ENCODE measurements around the gene SMIM35.

Gene SMIM35

DNA sequence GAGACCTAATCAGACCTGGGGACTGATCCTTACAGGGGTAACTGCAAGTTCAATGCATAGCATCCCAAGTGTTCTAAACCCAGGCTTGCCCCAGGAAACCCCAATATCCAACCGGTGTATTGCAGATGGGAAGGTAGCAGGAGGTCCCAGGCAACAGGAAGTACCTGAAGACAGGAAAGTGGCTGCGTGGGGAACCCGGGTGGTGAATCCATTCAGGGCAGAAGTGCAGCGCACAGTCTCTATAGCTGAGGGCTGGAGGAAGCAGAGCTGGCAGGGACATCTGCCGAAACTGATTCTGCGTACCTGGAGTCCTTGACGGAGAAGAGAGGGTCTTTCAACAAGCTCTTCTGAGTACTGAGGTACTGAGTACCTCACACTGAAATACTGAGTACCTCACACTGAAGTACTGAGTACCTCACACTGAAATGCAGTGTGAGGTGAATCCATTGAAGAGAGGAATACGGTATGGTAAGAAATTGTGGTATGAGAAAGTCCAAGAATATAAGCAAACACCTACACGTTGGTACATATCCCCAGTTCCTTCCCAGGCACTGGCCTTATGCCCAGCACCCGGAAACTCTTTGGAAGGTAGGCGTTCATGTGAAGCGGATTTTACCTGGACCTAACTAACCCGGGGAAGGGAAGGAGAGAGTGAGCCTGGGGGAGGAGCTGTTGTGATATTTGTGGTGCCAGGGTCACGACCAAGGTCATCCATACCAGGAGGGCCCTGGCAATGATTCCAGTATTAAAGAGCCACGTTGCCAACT, 45.8 kb upstream of the SMIM35 start:
- no peaks in the 10 kb centered on the region for H3K36me3 ChIP-seq (ENCODE audit: control insufficient read depth, insufficient read depth, low read length)
- H3K4me3 ChIP-seq (replicated peaks; ENCODE audit: low read depth, low read length), result no peak overlapping the region
- TF ChIP-seq CTCF (IDR thresholded peaks at IDR 0.05; ENCODE audit: insufficient read depth, low read length, poor library complexity, severe bottlenecking), result no peak
- peaks cover 6% of the 10 kb centered on the region for H3K27me3 ChIP-seq (replicated peaks; ENCODE audit: control insufficient read depth, insufficient read depth, low read length)
- DNase-seq (ENCODE audit: extremely low read depth, insufficient read length), result no peak

GRCh38 chr11:118129471-118130172, 42.9 kb upstream of the SMIM35 start:
- no peak for DNase-seq (ENCODE audit: extremely low read depth, insufficient read length)
- Histone ChIP-seq H3K36me3 (ENCODE audit: control insufficient read depth, insufficient read depth, low read length) (no peaks in the 10 kb centered on the region), H3K27me3 (replicated peaks; ENCODE audit: control insufficient read depth, insufficient read depth, low read length) (peaks cover 8% of the 10 kb centered on the region), H3K4me3 (replicated peaks; ENCODE audit: low read depth, low read length) (no peak overlapping the region)
- TF ChIP-seq CTCF (IDR thresholded peaks at IDR 0.05; ENCODE audit: insufficient read depth, low read length, poor library complexity, severe bottlenecking), result no peak

GRCh38 chr11:118128721-118129470, 42.1 kb upstream of the SMIM35 start:
- Histone ChIP-seq H3K27me3 (replicated peaks; ENCODE audit: control insufficient read depth, insufficient read depth, low read length) (peaks cover 8% of the 10 kb centered on the region), H3K4me3 (replicated peaks; ENCODE audit: low read depth, low read length) (no peak overlapping the region), H3K36me3 (ENCODE audit: control insufficient read depth, insufficient read depth, low read length) (no peaks in the 10 kb centered on the region)
- no peak for TF ChIP-seq CTCF (IDR thresholded peaks at IDR 0.05; ENCODE audit: insufficient read depth, low read length, poor library complexity, severe bottlenecking)
- DNase-seq (ENCODE audit: extremely low read depth, insufficient read length), result no peak

DNA sequence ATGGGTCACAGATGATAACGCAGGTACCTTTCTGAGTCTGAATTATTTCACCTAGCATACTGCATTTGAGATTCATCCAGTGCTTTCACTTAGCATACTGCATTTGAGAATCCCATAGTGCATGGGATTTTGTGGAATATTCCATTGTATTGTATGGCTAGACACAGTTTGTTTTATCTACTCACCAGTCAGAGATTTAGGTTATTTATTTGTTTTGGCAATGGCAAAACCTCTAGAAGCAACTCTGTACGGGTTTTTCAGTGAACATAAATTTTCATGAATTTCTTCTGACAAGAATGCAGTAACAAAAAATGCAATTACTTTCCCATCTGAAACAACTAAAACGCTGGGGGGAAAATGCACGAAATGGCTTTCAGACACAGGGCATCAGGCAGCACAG, 41.5 kb upstream of the SMIM35 start:
- peaks cover 8% of the 10 kb centered on the region for H3K27me3 ChIP-seq (replicated peaks; ENCODE audit: control insufficient read depth, insufficient read depth, low read length)

More for the DNA sequence above, 41.5 kb upstream of the SMIM35 start:
- Histone ChIP-seq H3K4me3 (replicated peaks; ENCODE audit: low read depth, low read length) (no peak overlapping the region), H3K36me3 (ENCODE audit: control insufficient read depth, insufficient read depth, low read length) (no peaks in the 10 kb centered on the region)
- no peak for TF ChIP-seq CTCF (IDR thresholded peaks at IDR 0.05; ENCODE audit: insufficient read depth, low read length, poor library complexity, severe bottlenecking)
- no peak for DNase-seq (ENCODE audit: extremely low read depth, insufficient read length)

Measured in GM06990 (cell line).